ENCODE data around the gene INTS13. TPM values are rescaled to one million over a fixed set of nuclear protein-coding genes. Genes with fewer than 3 reads are reported as not detected.
"Not testable (repeated sequence)": the region's sequence is repeated elsewhere in the genome, so short reads cannot be mapped to it uniquely, and the experiment has no call there.

The INTS13 gene
- total and polyA plus RNA-seq, 4 donors, result 33.1 to 35.3 (median 34.5) TPM

DNA sequence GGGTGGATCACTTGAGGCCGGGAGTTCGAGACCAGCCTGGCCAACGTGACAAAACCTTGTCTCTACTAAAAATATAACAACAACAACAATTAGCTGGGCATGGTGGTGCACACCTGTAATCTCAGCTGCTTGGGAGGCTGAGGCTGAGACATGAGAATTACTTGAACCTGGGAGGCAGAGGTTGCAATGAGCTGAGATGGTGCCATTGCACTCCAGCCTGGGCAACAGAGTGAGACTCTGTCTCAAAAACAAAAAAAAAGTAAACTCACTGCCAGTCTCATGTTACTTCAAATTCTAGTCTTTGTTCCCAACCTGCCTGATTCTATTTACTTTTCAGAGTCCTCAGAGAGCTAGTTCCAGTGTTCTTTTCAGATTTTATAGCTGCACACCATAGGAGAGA is 75.0 kb downstream of the INTS13 start:
- H3K4me3 ChIP-seq (ENCODE audit: low read depth, low read length); H3K4me1 ChIP-seq (ENCODE audit: control insufficient read depth, insufficient read depth, low read length); H3K27me3 ChIP-seq (ENCODE audit: control insufficient read depth, insufficient read depth, low read length); H3K27ac ChIP-seq (ENCODE audit: low read depth, low read length); H3K9me3 ChIP-seq (ENCODE audit: control insufficient read depth, insufficient read depth, low read length); H3K36me3 ChIP-seq (ENCODE audit: control insufficient read depth, insufficient read depth, low read length); DNase-seq (ENCODE audit: low read depth in 4 of 6, low spot score in 6 of 6): not testable (repeated sequence)
- WGBS (ENCODE audit: insufficient coverage), result no CpG with 5 or more reads among the region's 3 CpGs

DNA sequence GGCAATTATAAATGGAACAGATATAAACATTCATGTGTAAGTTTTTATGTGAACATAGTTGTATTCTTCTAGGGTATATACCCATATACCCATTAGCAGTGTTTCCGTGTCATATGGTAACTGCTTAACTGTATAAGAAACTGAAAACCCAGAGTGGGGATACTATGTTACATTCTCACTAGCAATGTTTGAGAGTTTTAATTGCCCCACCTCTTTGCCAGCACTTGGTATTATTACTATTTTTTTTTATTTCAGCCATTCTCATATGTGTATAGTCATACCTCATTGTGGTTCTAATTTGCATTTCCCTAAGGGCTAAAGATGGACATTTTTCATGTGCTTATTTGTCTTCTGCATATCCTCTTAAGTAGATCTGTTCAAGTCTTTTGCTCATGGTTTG is 76.1 kb downstream of the INTS13 start:
- WGBS (ENCODE audit: insufficient coverage), result no CpG with 5 or more reads among the region's 1 CpG
- no peaks in the 10 kb centered on the region for H3K4me1 ChIP-seq (ENCODE audit: control insufficient read depth, insufficient read depth, low read length)
- H3K27ac ChIP-seq (ENCODE audit: low read depth, low read length), result no peak overlapping the region
- no peak overlapping the region for H3K4me3 ChIP-seq (ENCODE audit: low read depth, low read length)
- H3K27me3 ChIP-seq (ENCODE audit: control insufficient read depth, insufficient read depth, low read length), result no peaks in the 10 kb centered on the region
- DNase-seq (ENCODE audit: low read depth in 4 of 6, low spot score in 6 of 6), result no peak
- no peaks in the 10 kb centered on the region for H3K36me3 ChIP-seq (ENCODE audit: control insufficient read depth, insufficient read depth, low read length)
- H3K9me3 ChIP-seq (ENCODE audit: control insufficient read depth, insufficient read depth, low read length), result no peaks in the 10 kb centered on the region

- H3K27me3 ChIP-seq (ENCODE audit: control insufficient read depth, insufficient read depth, low read length), result no peaks in the 10 kb centered on the region
- no peaks in the 10 kb centered on the region for H3K9me3 ChIP-seq (ENCODE audit: control insufficient read depth, insufficient read depth, low read length)
- no peaks in the 10 kb centered on the region for H3K36me3 ChIP-seq (ENCODE audit: control insufficient read depth, insufficient read depth, low read length)
- DNase-seq (ENCODE audit: low read depth in 4 of 6, low spot score in 6 of 6), result no peak
- no peak overlapping the region for H3K27ac ChIP-seq (ENCODE audit: low read depth, low read length)
- no peak overlapping the region for H3K4me3 ChIP-seq (ENCODE audit: low read depth, low read length)
- peaks cover 4% of the 10 kb centered on the region for H3K4me1 ChIP-seq (ENCODE audit: control insufficient read depth, insufficient read depth, low read length)
- 29% methylated on average over 5 of the region's 6 CpGs for WGBS (ENCODE audit: insufficient coverage)
Observed at GRCh38 chr12:26857465-26858176, 80.2 kb downstream of the INTS13 start.

GRCh38 chr12:26855337-26855736 is 82.4 kb downstream of the INTS13 start:
- Histone ChIP-seq H3K4me1 (ENCODE audit: control insufficient read depth, insufficient read depth, low read length) (peaks cover 4% of the 10 kb centered on the region), H3K9me3 (ENCODE audit: control insufficient read depth, insufficient read depth, low read length) (no peaks in the 10 kb centered on the region), H3K4me3 (ENCODE audit: low read depth, low read length) (no peak overlapping the region)

More at GRCh38 chr12:26855337-26855736, 82.4 kb downstream of the INTS13 start:
- Histone ChIP-seq H3K36me3 (ENCODE audit: control insufficient read depth, insufficient read depth, low read length) (no peaks in the 10 kb centered on the region), H3K27ac (ENCODE audit: low read depth, low read length) (no peak overlapping the region), H3K27me3 (ENCODE audit: control insufficient read depth, insufficient read depth, low read length) (no peaks in the 10 kb centered on the region)
- 83% methylated on average over 1 of the region's 1 CpG for WGBS (ENCODE audit: insufficient coverage)
- no peak for DNase-seq (ENCODE audit: low read depth in 4 of 6, low spot score in 6 of 6)

Other genes with a start within 250 kb of the INTS13 start
- 100 to 1,000 TPM in 1 of 2 donors, 10 to 100 TPM in 1; 73.4 to 133 TPM for gene ITPR2, start 104.8 kb downstream of the INTS13 start, total RNA-seq
- 10 to 100 TPM; 30.9 to 72.9 TPM for gene ITPR2, start 104.8 kb downstream of the INTS13 start, polyA plus RNA-seq (ENCODE audit: insufficient read length in 2 of 2)
- 10 to 100 TPM; 61.4 to 84.4 TPM for gene FGFR1OP2, start 489 bp upstream of the INTS13 start, total RNA-seq
- 10 to 100 TPM; 45.9 to 47.0 TPM for gene FGFR1OP2, start 489 bp upstream of the INTS13 start, polyA plus RNA-seq (ENCODE audit: insufficient read length in 2 of 2)
- gene TM7SF3, start 76.4 kb upstream of the INTS13 start, total RNA-seq, result 100 to 1,000 TPM in 1 of 2 donors, 10 to 100 TPM in 1; 82.5 to 147 TPM
- 100 to 1,000 TPM; 108 to 113 TPM for gene TM7SF3, start 76.4 kb upstream of the INTS13 start, polyA plus RNA-seq (ENCODE audit: insufficient read length in 2 of 2)
- 10 to 100 TPM; 47.1 to 98.9 TPM for gene MED21, start 84.6 kb upstream of the INTS13 start, total RNA-seq
- 10 to 100 TPM; 49.1 to 63.7 TPM for gene MED21, start 84.6 kb upstream of the INTS13 start, polyA plus RNA-seq (ENCODE audit: insufficient read length in 2 of 2)
- not detected for gene C12orf71, start 144.6 kb upstream of the INTS13 start, total RNA-seq
- under 1 TPM; 0.20 to 0.44 TPM for gene C12orf71, start 144.6 kb upstream of the INTS13 start, polyA plus RNA-seq (ENCODE audit: insufficient read length in 2 of 2)